RWPE1 (cell line): Measurements from ENCODE around the gene SF3B3.

ENCODE experiments used
- CTCF ChIA-PET: fragments of 350-600 bp; sonication (Branson Sonifier 250); formaldehyde crosslinking; extraction: SDS; loops from one replicate; lab custom pipeline; 2021; lab: Yijun Ruan, JAX
- POLR2A ChIA-PET: fragments of 400-600 bp; formaldehyde crosslinking; extraction: SDS; loops from one replicate; lab custom pipeline; 2020; ENCODE audit warnings: antibody characterized with exemption; ENCODE audit not compliant: low non-redundant PET; lab: Yijun Ruan, JAX
- DNase-seq: peaks from one replicate; pipeline ENCODE4 v3.0.0; 2012; ENCODE audit warnings: low spot score
- H3K27ac ChIP-seq: fragments of 450-650 bp; 2 replicates; pipeline ENCODE4 v1.5.1; 2017
- CTCF ChIP-seq: fragments of 450-650 bp; conservative IDR thresholded peaks from 2 replicates; pipeline ENCODE4 v1.5.1; 2017; ENCODE audit warnings: low read depth, mild to moderate bottlenecking

SF3B3 gene

DNA sequence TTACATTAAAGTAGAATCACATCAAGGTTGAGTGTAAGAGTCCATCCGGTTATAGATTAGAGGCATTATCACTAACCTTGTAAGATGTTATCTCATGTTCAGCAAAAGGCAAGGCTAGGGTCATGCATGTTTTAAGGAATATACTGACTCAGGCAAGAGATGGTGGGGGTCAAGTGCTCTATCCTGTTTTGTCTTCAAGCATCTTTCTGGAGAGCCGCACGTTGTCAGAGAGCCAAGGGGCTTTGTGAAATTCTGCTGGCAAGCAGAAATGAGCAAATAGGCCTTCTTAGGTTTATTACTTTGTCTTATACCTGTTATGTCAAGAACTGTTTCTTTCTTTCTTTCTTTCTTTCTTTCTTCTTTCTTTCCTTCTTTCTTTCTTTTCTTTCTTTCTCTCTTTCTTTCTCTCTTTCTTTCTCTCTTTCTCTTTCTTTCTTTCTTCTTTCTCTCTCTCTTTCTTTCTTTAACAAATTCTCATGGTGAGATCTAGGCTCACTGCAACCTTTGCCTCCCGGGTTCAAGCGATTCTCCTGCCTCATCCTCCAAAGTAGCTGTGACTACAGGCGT lies 75.4 kb downstream of the SF3B3 start:
- DNase-seq = no peak
- POLR2A ChIA-PET = no interaction called here
- H3K27ac ChIP-seq = no peak overlapping the region
- no peak for TF ChIP-seq CTCF
- CTCF ChIA-PET = no interaction called here

- ChIA-PET CTCF (interaction anchor here (0.8 kb wide), 1 partner anchor 8 kb away, joined by 3 read pairs; no protein-coding TSS in a partner anchor), POLR2A (no interaction called here)
- H3K27ac ChIP-seq = no peak overlapping the region
- no peak for DNase-seq
- TF ChIP-seq CTCF = no peak
These were observed 77.1 kb downstream of the SF3B3 start for GRCh38 chr16:70600730-70601129.

- POLR2A ChIA-PET = no interaction called here
- DNase-seq = no peak
- no peak for TF ChIP-seq CTCF
- CTCF ChIA-PET = interaction anchor here (0.6 kb wide), 1 partner anchor 17 kb away, joined by 3 read pairs; no protein-coding TSS in a partner anchor
- H3K27ac ChIP-seq = no peak overlapping the region
These were observed 78.3 kb downstream of the SF3B3 start for GRCh38 chr16:70601576-70602575.

GRCh38 chr16:70602831-70603230 lies 79.2 kb downstream of the SF3B3 start:
- TF ChIP-seq CTCF = no peak
- DNase-seq = no peak
- CTCF ChIA-PET = no interaction called here
- H3K27ac ChIP-seq = no peak overlapping the region
- POLR2A ChIA-PET = no interaction called here

- ChIA-PET POLR2A (no interaction called here), CTCF (no interaction called here)
- H3K27ac ChIP-seq = no peak overlapping the region
- no peak for DNase-seq
- no peak for TF ChIP-seq CTCF
These were observed 81.0 kb downstream of the SF3B3 start for GRCh38 chr16:70604407-70605282.

GRCh38 chr16:70605283-70605657 lies 81.7 kb downstream of the SF3B3 start:
- ChIA-PET POLR2A (no interaction called here), CTCF (interaction anchor here (1.9 kb wide), 1 partner anchor 48 kb away, joined by 7 read pairs; no protein-coding TSS in a partner anchor)
- TF ChIP-seq CTCF = no peak
- H3K27ac ChIP-seq = no peak overlapping the region
- no peak for DNase-seq
